Colon (tissue), 2 donors: ENCODE measurements around the gene ZFP28.

ENCODE experiments used
- FAIRE-seq: peaks from 2 replicates; lab custom pipeline; 2012; peaks lifted over from hg19 to GRCh38; lab: Jason Lieb, UNC
- donor health status: control.
- donor health status: control.

ZFP28 gene

DNA sequence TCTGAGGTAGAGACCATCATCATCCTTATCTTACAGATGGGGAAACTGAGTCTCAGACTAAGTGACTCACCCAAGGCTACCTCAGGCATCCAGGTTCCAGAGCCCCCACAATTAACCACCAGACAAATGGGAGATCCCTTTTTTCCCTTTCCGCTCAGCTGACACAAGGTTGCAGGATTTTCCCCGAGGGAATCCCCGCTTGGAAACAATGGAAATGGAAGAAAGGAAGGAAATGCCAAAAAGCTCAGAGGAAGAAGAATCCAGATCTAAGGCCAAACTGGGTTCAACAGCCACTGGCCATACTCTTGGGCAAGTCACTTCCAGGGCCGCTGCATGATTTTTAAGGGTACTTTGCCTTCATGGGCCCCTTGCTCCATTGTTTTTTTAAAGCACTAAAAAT lies 57.9 kb downstream of the ZFP28 start:
- no peak for FAIRE-seq

DNA sequence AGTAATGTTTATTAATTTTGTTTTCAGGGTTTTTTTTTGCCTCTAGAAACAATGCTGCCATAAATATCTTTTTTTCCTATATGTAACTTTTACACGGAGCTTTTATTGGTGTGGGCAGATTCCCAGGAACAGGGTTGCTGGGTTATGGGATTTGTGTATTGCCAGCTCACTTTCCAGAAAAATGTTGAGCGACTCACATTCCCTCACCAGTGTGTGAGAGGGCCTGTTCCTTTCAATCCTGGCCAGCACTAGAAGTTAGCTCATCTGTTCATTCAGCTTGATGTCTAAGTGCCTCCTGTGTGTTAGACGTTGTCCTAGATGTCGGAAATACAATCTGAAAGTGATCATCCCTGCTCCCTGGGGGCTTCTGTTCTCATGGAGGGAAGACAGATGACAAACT lies 58.9 kb downstream of the ZFP28 start:
- FAIRE-seq: no peak

GRCh38 chr19:56601375-56601774 lies 62.6 kb downstream of the ZFP28 start:
- no peak for FAIRE-seq

DNA sequence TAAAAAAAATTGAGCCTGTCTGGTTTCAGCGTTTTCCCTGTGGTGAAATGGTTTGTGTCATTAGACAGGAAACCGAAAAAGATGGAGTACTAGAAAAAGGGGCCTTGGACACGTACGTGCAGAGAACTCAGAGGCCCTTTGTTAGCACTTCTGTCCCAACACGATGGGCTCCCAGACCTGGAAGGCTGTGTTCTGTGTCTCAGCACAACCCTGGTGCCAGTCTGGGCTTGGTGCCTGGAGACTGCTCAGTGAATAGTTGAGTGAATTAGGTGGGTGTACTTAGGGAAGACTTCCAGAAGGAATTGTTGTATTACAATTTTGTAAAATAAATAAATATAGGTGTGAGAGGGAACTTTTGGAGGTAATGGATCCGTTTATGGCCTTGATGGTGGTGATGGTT lies 65.1 kb downstream of the ZFP28 start:
- FAIRE-seq: no peak
